ENCODE measurements around the gene BUB1B. TPM values are rescaled to one million over a fixed set of nuclear protein-coding genes. Genes with fewer than 3 reads are reported as not detected.

BUB1B gene
- 12.6 and 13.8 TPM in 2 replicates for polyA plus RNA-seq (2012; rRNA removed)
- polyA plus RNA-seq (2012; cell fraction: cytosol; rRNA removed): 10.8 and 12.4 TPM in 2 replicates
- 17.3 and 38.5 TPM in 2 replicates for polyA plus RNA-seq (2012; cell fraction: nucleus; rRNA removed)

GRCh38 chr15:40160689-40161688 lies at the start of gene BUB1B:
BUB1B (plus strand) TSS chr15:40161069; CDS start chr15:40161221, 152 bp downstream.
- H3K27ac ChIP-seq (ENCODE audit: low read depth in 2 of 2, low read length in 1 of 2): peak within 1 kb of the TSS; percentile 21 to 71; a peak in 3 of 4 replicates
- 3% methylated on average over 36 of the region's 54 CpGs for WGBS (ENCODE audit: low lambda C conversion rate)
- no peaks in the 10 kb centered on the region for H3K9me3 ChIP-seq
- no peaks in the 10 kb centered on the region for H3F3A ChIP-seq (replicated peaks; ENCODE audit: insufficient read depth)
- no peaks in the 10 kb centered on the region for H4K20me1 ChIP-seq (ENCODE audit: insufficient read depth)
- ChIA-PET CTCF (interaction anchor here (0.7 to 5.7 kb wide), 8 partner anchors 16 to 535 kb away, joined by 3 to 21 read pairs (median 4); no protein-coding TSS in a partner anchor), POLR2A (interaction anchor here (1.0 to 1.1 kb wide), 2 partner anchors 15 to 47 kb away, joined by 3 read pairs; no protein-coding TSS in a partner anchor)
- peak; percentile 90 for DNase-seq
- H3K9me2 ChIP-seq: no peaks in the 10 kb centered on the region
- H3K9ac ChIP-seq: peak within 1 kb of the TSS; percentile 58; the same call in 1 of the 2 replicates
- H3K4me3 ChIP-seq (ENCODE audit: low read depth in 2 of 2, low read length in 1 of 2): peak within 1 kb of the TSS; percentile 86 to 91
- peaks cover 5 to 8% of the 10 kb centered on the region in 2 experiments for H3K36me3 ChIP-seq (replicated peaks in 1 of 2; ENCODE audit: control insufficient read depth in 1 of 2, insufficient read depth in 2 of 2, low read length in 1 of 2)
- H2AFZ ChIP-seq (ENCODE audit: low read depth): peak within 1 kb of the TSS; percentile 93
- H3K4me2 ChIP-seq: peak within 1 kb of the TSS; percentile 75
- H3K4me1 ChIP-seq (ENCODE audit: control insufficient read depth in 1 of 2, insufficient read depth in 2 of 2, low read depth in 1 of 2, low read length in 1 of 2): peaks cover 0 to 14% of the 10 kb centered on the region in 2 experiments; a peak in 2 of 4 replicates
- H3K27me3 ChIP-seq (ENCODE audit: insufficient read depth): no peaks in the 10 kb centered on the region
- peaks cover 50% of the 10 kb centered on the region for H3K79me2 ChIP-seq (ENCODE audit: insufficient read depth)
- TF ChIP-seq POLR2AphosphoS5 (IDR thresholded peaks at IDR 0.05; ENCODE audit: low read depth, low read length) (peak; percentile 61), MXI1 (IDR thresholded peaks at IDR 0.05; ENCODE audit: low read depth, low read length) (peak; percentile 97), TCF12 (IDR thresholded peaks at IDR 0.05) (no peak), RCOR1 (IDR thresholded peaks at IDR 0.05; ENCODE audit: low read length) (no peak), YY1 (IDR thresholded peaks at IDR 0.05; ENCODE audit: low read depth) (peak; percentile 84; the same call in 1 of the 2 replicates), NFIC (IDR thresholded peaks at IDR 0.05; ENCODE audit: borderline replicate concordance) (0 out of 2 replicates have a peak, but pooled peaks have one; percentile 4), FOXM1 (IDR thresholded peaks at IDR 0.05; ENCODE audit: low read depth) (peak; percentile 69; the same call in 1 of the 2 replicates), RFX5 (IDR thresholded peaks at IDR 0.05; ENCODE audit: low read length) (no peak), CHD2 (IDR thresholded peaks at IDR 0.05; ENCODE audit: low read length, partially characterized antibody) (peak; percentile 99), GABPA (IDR thresholded peaks at IDR 0.05; ENCODE audit: low read depth) (peak; percentile 44; the same call in 1 of the 2 replicates), TAF1 (IDR thresholded peaks at IDR 0.05; ENCODE audit: borderline replicate concordance, low read depth, low read length) (peak; percentile 58; the same call in 1 of the 2 replicates), RXRA (IDR thresholded peaks at IDR 0.05; ENCODE audit: borderline replicate concordance, low read depth) (no peak), MEF2A (IDR thresholded peaks at IDR 0.05; ENCODE audit: borderline replicate concordance, low read depth) (no peak), EZH2phosphoT487 (IDR thresholded peaks at IDR 0.05; ENCODE audit: borderline replicate concordance, low read depth) (no peak), SIN3A (IDR thresholded peaks at IDR 0.05; ENCODE audit: borderline replicate concordance, low read depth, low read length) (peak; percentile 100), ZBTB33 (IDR thresholded peaks at IDR 0.05; ENCODE audit: borderline replicate concordance, low read depth) (peak; percentile 99), MAX (IDR thresholded peaks at IDR 0.05; ENCODE audit: low read depth) (peak; percentile 59; the same call in 1 of the 2 replicates), ELF1 (IDR thresholded peaks at IDR 0.05) (peak; percentile 35; the same call in 1 of the 2 replicates), REST (IDR thresholded peaks at IDR 0.05; ENCODE audit: low read depth, low read length) (no peak), USF2 (IDR thresholded peaks at IDR 0.05; ENCODE audit: borderline replicate concordance, low read depth, low read length) (no peak), SMC3 (IDR thresholded peaks at IDR 0.05; ENCODE audit: low read depth, low read length) (peak; percentile 4; the same call in 1 of the 2 replicates)
